ENCODE data around the gene RELA. TPM values are rescaled to one million over a fixed set of nuclear protein-coding genes. Genes with fewer than 3 reads are reported as not detected.

The RELA gene
- polyA plus RNA-seq, 1 of the 3 experiments (the other 2 are of a cell fraction) = 49.5 TPM

- H3K4me1 ChIP-seq (ENCODE audit: control insufficient read depth in 1 of 2, insufficient read depth in 2 of 2, low read depth in 1 of 2, low read length in 1 of 2) = peaks cover 25 to 35% of the 10 kb centered on the region in 2 experiments; a peak in 3 of 4 replicates
- TF ChIP-seq ELF1 (IDR thresholded peaks at IDR 0.05) (no peak), CTCF (IDR thresholded peaks at IDR 0.05) (no peak), FOXJ3 (CRISPR knock-in tag; IDR thresholded peaks at IDR 0.05) (no peak), TCF12 (IDR thresholded peaks at IDR 0.05) (no peak), PBX3 (IDR thresholded peaks at IDR 0.05) (no peak), POLR2AphosphoS5 (IDR thresholded peaks at IDR 0.05; ENCODE audit: low read depth, low read length) (no peak), USF1 (IDR thresholded peaks at IDR 0.05; ENCODE audit: borderline replicate concordance, low read depth) (no peak), TEAD4 (IDR thresholded peaks at IDR 0.05; ENCODE audit: borderline replicate concordance, insufficient read depth) (no peak), EZH2phosphoT487 (IDR thresholded peaks at IDR 0.05; ENCODE audit: borderline replicate concordance, low read depth) (no peak), SMC3 (IDR thresholded peaks at IDR 0.05; ENCODE audit: low read depth, low read length) (no peak), TAF1 (IDR thresholded peaks at IDR 0.05; ENCODE audit: borderline replicate concordance, low read depth, low read length) (no peak), YY1 (IDR thresholded peaks at IDR 0.05; ENCODE audit: low read depth) (no peak), RCOR1 (IDR thresholded peaks at IDR 0.05; ENCODE audit: low read length) (no peak), MEF2A (IDR thresholded peaks at IDR 0.05; ENCODE audit: borderline replicate concordance, low read depth) (no peak), JUND (IDR thresholded peaks at IDR 0.05) (no peak), RFX5 (IDR thresholded peaks at IDR 0.05; ENCODE audit: low read length) (no peak)
- no peaks in the 10 kb centered on the region for H3K9me3 ChIP-seq
- peaks cover 30% of the 10 kb centered on the region for H4K20me1 ChIP-seq (ENCODE audit: insufficient read depth)
- H3K9ac ChIP-seq = no peak overlapping the region
- ChIA-PET CTCF (interaction anchor here (0.9 to 3.8 kb wide), 5 partner anchors 16 to 195 kb away, joined by 3 to 15 read pairs (median 13); no protein-coding TSS in a partner anchor), POLR2A (no interaction called here)
- DNase-seq = no peak
- peaks cover 9 to 23% of the 10 kb centered on the region in 2 experiments for H3K36me3 ChIP-seq (replicated peaks in 1 of 2; ENCODE audit: control insufficient read depth in 1 of 2, insufficient read depth in 2 of 2, low read length in 1 of 2)
- no peaks in the 10 kb centered on the region for H3K27me3 ChIP-seq (ENCODE audit: insufficient read depth)
- WGBS (ENCODE audit: low lambda C conversion rate) = 96% methylated on average over 6 of the region's 6 CpGs
- no peak overlapping the region for H2AFZ ChIP-seq (ENCODE audit: low read depth)
- no peak overlapping the region for H3K4me3 ChIP-seq (ENCODE audit: low read depth in 2 of 2, low read length in 1 of 2)
- H3K9me2 ChIP-seq = no peaks in the 10 kb centered on the region
- no peak overlapping the region for H3K27ac ChIP-seq (ENCODE audit: low read depth in 2 of 2, low read length in 1 of 2)
- peaks cover 72% of the 10 kb centered on the region for H3K79me2 ChIP-seq (ENCODE audit: insufficient read depth)
- peak overlapping the region; percentile 85; the same call in 1 of the 2 replicates for H3K4me2 ChIP-seq
- no peaks in the 10 kb centered on the region for H3F3A ChIP-seq (replicated peaks; ENCODE audit: insufficient read depth)
Measured at GRCh38 chr11:65610404-65610803, 52.3 kb downstream of the RELA start.

- ChIA-PET POLR2A (no interaction called here), CTCF (interaction anchor here (0.9 to 3.8 kb wide), 5 partner anchors 16 to 194 kb away, joined by 3 to 15 read pairs (median 13); no protein-coding TSS in a partner anchor)
- peaks cover 68% of the 10 kb centered on the region for H3K79me2 ChIP-seq (ENCODE audit: insufficient read depth)
- TF ChIP-seq MEF2A (IDR thresholded peaks at IDR 0.05; ENCODE audit: borderline replicate concordance, low read depth) = no peak
- H3K27ac ChIP-seq (ENCODE audit: low read depth in 2 of 2, low read length in 1 of 2) = no peak overlapping the region
- H3K27me3 ChIP-seq (ENCODE audit: insufficient read depth) = no peaks in the 10 kb centered on the region
- H2AFZ ChIP-seq (ENCODE audit: low read depth) = no peak overlapping the region
- no peak overlapping the region for H3K9ac ChIP-seq
- H3K9me2 ChIP-seq = no peaks in the 10 kb centered on the region
- no peak overlapping the region for H3K4me2 ChIP-seq
- peaks cover 30% of the 10 kb centered on the region for H4K20me1 ChIP-seq (ENCODE audit: insufficient read depth)
- H3K4me3 ChIP-seq (ENCODE audit: low read depth in 2 of 2, low read length in 1 of 2) = no peak overlapping the region
- DNase-seq = no peak
- no peaks in the 10 kb centered on the region for H3K9me3 ChIP-seq
- H3K4me1 ChIP-seq (ENCODE audit: control insufficient read depth in 1 of 2, insufficient read depth in 2 of 2, low read depth in 1 of 2, low read length in 1 of 2) = peaks cover 25 to 35% of the 10 kb centered on the region in 2 experiments; a peak in 3 of 4 replicates
- no peaks in the 10 kb centered on the region for H3F3A ChIP-seq (replicated peaks; ENCODE audit: insufficient read depth)
- 100% methylated on average over 5 of the region's 5 CpGs for WGBS (ENCODE audit: low lambda C conversion rate)
- peaks cover 12 to 31% of the 10 kb centered on the region in 2 experiments for H3K36me3 ChIP-seq (replicated peaks in 1 of 2; ENCODE audit: control insufficient read depth in 1 of 2, insufficient read depth in 2 of 2, low read length in 1 of 2)
Measured at GRCh38 chr11:65609665-65610064, 53.1 kb downstream of the RELA start.
